Astrocyte (in vitro differentiated cells and primary cell): ENCODE data around the gene ASNS. TPM values are rescaled to one million over a fixed set of nuclear protein-coding genes. Genes with fewer than 3 reads are reported as not detected.

ENCODE experiments used
- DNase-seq: peaks from one replicate; pipeline ENCODE4 v3.0.0-alpha.2; 2010; ENCODE audit warnings: low read depth
- FAIRE-seq: peaks from 2 replicates; lab custom pipeline; 2011; peaks lifted over from hg19 to GRCh38; lab: Jason Lieb, UNC
- H2AFZ ChIP-seq: 2 replicates; pipeline ENCODE4 v1.6.0; 2012; ENCODE audit warnings: low read depth, low read length, inconsistent platforms
- H3K27ac ChIP-seq: 2 replicates; pipeline ENCODE4 v1.5.1; 2011; ENCODE audit warnings: low read depth, low read length, inconsistent platforms
- H3K27me3 ChIP-seq: 2 replicates; pipeline ENCODE4 v1.6.0; 2011; ENCODE audit warnings: low read length, inconsistent platforms; ENCODE audit not compliant: insufficient read depth
- H3K36me3 ChIP-seq: 2 replicates; pipeline ENCODE4 v1.5.1; 2011; ENCODE audit warnings: low read length, inconsistent platforms; ENCODE audit not compliant: insufficient read depth
- H3K4me1 ChIP-seq: 2 replicates; pipeline ENCODE4 v1.5.1; 2011; ENCODE audit warnings: low read length, inconsistent platforms; ENCODE audit not compliant: insufficient read depth
- H3K4me2 ChIP-seq: 2 replicates; pipeline ENCODE4 v1.6.0; 2012; ENCODE audit warnings: low read length, inconsistent platforms
- H3K4me3 ChIP-seq: 2 replicates; pipeline ENCODE4 v1.5.1; 2011; ENCODE audit warnings: low read depth, mild to moderate bottlenecking, low read length, inconsistent platforms; ENCODE audit not compliant: insufficient read depth
- H3K79me2 ChIP-seq: 2 replicates; pipeline ENCODE4 v1.6.0; 2012; ENCODE audit warnings: mild to moderate bottlenecking, low read length, inconsistent platforms; ENCODE audit not compliant: insufficient read depth
- H3K9ac ChIP-seq: 2 replicates; pipeline ENCODE4 v1.6.0; 2012; ENCODE audit warnings: mild to moderate bottlenecking, low read length, inconsistent platforms
- H3K9me3 ChIP-seq: 2 replicates; pipeline ENCODE4 v1.5.1; 2012; ENCODE audit warnings: low read depth, mild to moderate bottlenecking, low read length, inconsistent platforms; ENCODE audit not compliant: insufficient read depth
- H4K20me1 ChIP-seq: 2 replicates; pipeline ENCODE4 v1.6.0; 2012; ENCODE audit warnings: low read length, inconsistent platforms; ENCODE audit not compliant: insufficient read depth
- H3K27ac Mint-ChIP-seq: one replicate; pipeline ENCODE4 v1.8.0; 2021; ENCODE audit warnings: mild to moderate bottlenecking, mixed read lengths; ENCODE audit not compliant: unreplicated experiment
- H3K27me3 Mint-ChIP-seq: one replicate; pipeline ENCODE4 v1.8.0; 2021; ENCODE audit warnings: low read depth, mixed read lengths; ENCODE audit not compliant: unreplicated experiment
- H3K36me3 Mint-ChIP-seq: one replicate; pipeline ENCODE4 v1.8.0; 2021; ENCODE audit warnings: low read depth, mixed read lengths; ENCODE audit not compliant: unreplicated experiment
- H3K4me1 Mint-ChIP-seq: one replicate; pipeline ENCODE4 v1.8.0; 2021; ENCODE audit warnings: low read depth, mixed read lengths; ENCODE audit not compliant: unreplicated experiment
- H3K4me3 Mint-ChIP-seq: one replicate; pipeline ENCODE4 v1.8.0; 2021; ENCODE audit warnings: mild to moderate bottlenecking, moderate library complexity, mixed read lengths; ENCODE audit not compliant: unreplicated experiment
- H3K9me3 Mint-ChIP-seq: one replicate; pipeline ENCODE4 v1.8.0; 2021; ENCODE audit warnings: mild to moderate bottlenecking, mixed read lengths; ENCODE audit not compliant: unreplicated experiment
- EZH2 ChIP-seq: IDR thresholded peaks from 2 replicates; pipeline ENCODE4 v1.6.1; 2012; ENCODE audit warnings: mild to moderate bottlenecking, low read length, inconsistent platforms; ENCODE audit not compliant: insufficient read depth
- total RNA-seq: library from RNA; stranded (reverse); gene quantifications from 2 replicates; pipeline ENCODE4 v1.2.1, GENCODE V29; 2021
- TF ChIP-seq, protein P1 (sequence below): IDR thresholded peaks from 2 replicates; pipeline ENCODE4 v1.5.1; 2011; ENCODE audit warnings: low read depth, mild to moderate bottlenecking, inconsistent platforms, low read length, moderate library complexity; ENCODE audit not compliant: insufficient read depth

ASNS gene
- total RNA-seq, 1 donor from 2014 or later: 149 TPM

DNA sequence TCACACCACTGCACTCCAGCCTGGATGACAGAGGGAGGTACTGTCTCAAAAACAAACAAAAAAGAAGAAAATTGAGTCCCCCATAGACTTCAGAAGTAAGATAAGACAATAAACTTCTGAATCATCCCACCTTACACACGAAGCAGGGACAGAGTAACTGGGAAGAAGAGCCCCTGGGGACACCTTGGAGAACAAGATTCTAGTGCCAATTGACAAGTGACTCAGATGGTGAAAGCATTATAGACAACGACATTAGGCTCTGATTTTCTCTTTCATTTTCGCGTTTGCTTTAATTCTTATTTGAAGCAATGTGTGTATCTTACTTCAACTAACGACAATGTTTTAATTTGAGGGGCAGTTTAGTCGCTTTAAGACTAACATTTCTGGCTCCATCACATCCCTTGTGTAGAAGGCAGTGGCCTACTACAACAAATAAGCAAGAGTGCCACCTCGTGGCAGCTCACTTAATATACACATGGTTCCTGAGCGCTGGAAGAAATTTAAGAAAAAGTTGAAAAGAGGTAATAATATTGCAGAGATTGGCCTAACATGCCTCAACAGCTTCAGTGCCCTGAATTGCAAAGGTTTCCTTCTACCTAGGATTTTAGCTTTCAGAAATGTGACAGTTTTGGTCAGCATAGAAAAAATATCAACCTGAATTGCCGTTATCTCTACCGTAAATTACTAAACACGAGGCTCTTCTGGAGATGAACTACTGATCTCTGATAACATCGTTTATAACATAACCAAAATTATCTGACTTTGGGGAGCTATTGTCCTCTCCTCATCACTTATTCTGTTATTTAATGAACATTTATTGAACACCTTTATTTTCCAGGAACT lies 36.7 kb downstream of the ASNS start:
- TF ChIP-seq EZH2: no peak
- TF ChIP-seq, protein P1, sequence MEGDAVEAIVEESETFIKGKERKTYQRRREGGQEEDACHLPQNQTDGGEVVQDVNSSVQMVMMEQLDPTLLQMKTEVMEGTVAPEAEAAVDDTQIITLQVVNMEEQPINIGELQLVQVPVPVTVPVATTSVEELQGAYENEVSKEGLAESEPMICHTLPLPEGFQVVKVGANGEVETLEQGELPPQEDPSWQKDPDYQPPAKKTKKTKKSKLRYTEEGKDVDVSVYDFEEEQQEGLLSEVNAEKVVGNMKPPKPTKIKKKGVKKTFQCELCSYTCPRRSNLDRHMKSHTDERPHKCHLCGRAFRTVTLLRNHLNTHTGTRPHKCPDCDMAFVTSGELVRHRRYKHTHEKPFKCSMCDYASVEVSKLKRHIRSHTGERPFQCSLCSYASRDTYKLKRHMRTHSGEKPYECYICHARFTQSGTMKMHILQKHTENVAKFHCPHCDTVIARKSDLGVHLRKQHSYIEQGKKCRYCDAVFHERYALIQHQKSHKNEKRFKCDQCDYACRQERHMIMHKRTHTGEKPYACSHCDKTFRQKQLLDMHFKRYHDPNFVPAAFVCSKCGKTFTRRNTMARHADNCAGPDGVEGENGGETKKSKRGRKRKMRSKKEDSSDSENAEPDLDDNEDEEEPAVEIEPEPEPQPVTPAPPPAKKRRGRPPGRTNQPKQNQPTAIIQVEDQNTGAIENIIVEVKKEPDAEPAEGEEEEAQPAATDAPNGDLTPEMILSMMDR: peak; percentile 67
- no peaks in the 10 kb centered on the region for H3K27me3 Mint-ChIP-seq

DNA sequence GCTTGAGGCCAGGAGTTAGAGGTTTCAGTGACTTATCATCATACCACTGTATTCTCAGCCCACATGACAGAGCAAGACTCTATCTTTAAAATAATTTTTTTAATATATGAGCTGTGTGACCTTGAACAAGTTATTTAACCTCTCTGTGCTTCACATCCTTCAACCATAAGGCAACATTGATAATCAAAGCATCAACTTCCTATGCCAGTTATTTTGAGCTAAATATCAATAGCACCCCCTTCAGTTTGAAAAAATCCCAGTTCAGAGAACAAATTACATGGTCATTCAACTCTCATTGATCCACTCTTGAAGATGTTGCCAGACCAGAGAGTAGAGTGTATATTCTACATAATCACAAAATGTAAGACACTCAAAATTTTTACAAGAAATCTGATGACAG lies 53.0 kb downstream of the ASNS start:
- H4K20me1 ChIP-seq: no peaks in the 10 kb centered on the region
- H3K36me3 Mint-ChIP-seq: no peaks in the 10 kb centered on the region
- no peak overlapping the region for H2AFZ ChIP-seq
- no peak overlapping the region for H3K9ac ChIP-seq
- no peaks in the 10 kb centered on the region for H3K27me3 ChIP-seq
- TF ChIP-seq EZH2: no peak
- TF ChIP-seq, protein P1: no peak
- H3K4me3 ChIP-seq: no peak overlapping the region
- FAIRE-seq (no peak), DNase-seq (no peak)
- no peak overlapping the region for H3K4me3 Mint-ChIP-seq
- no peaks in the 10 kb centered on the region for H3K4me1 ChIP-seq
- no peak overlapping the region for H3K4me2 ChIP-seq
- H3K36me3 ChIP-seq: no peaks in the 10 kb centered on the region
- no peaks in the 10 kb centered on the region for H3K4me1 Mint-ChIP-seq
- no peaks in the 10 kb centered on the region for H3K9me3 Mint-ChIP-seq
- H3K27ac ChIP-seq: no peak overlapping the region
- no peaks in the 10 kb centered on the region for H3K27me3 Mint-ChIP-seq
- H3K27ac Mint-ChIP-seq: no peak overlapping the region
- no peaks in the 10 kb centered on the region for H3K79me2 ChIP-seq
- no peaks in the 10 kb centered on the region for H3K9me3 ChIP-seq

More for the DNA sequence above, 36.7 kb downstream of the ASNS start:
- Histone ChIP-seq H3K4me1 (no peaks in the 10 kb centered on the region), H3K27ac (no peak overlapping the region), H3K27me3 (peaks cover 5% of the 10 kb centered on the region), H3K4me3 (no peak overlapping the region), H2AFZ (no peak overlapping the region), H3K36me3 (no peaks in the 10 kb centered on the region), H3K9ac (no peak overlapping the region), H4K20me1 (no peaks in the 10 kb centered on the region), H3K4me2 (no peak overlapping the region), H3K9me3 (no peaks in the 10 kb centered on the region), H3K79me2 (no peaks in the 10 kb centered on the region)
- H3K27ac Mint-ChIP-seq: no peak overlapping the region
- FAIRE-seq: no peak
- no peak overlapping the region for H3K4me3 Mint-ChIP-seq
- H3K9me3 Mint-ChIP-seq: no peaks in the 10 kb centered on the region
- no peaks in the 10 kb centered on the region for H3K4me1 Mint-ChIP-seq
- H3K36me3 Mint-ChIP-seq: no peaks in the 10 kb centered on the region
- peak; percentile 18 for DNase-seq
